T-helper 1 cell treated with Interleukin-12 subunit alpha and Interleukin-12 subunit beta and Interleukin-4 antibody, amounts not matched to agents 30 μg/mL and 1 μg/mL, for 36 hours (primary cell): Measurements from ENCODE around the gene FREM3.

Source experiments
- H3K27ac Mint-ChIP-seq: one replicate; pipeline ENCODE4 v1.8.0; 2021; ENCODE audit warnings: mild to moderate bottlenecking, mixed read lengths
- H3K27me3 Mint-ChIP-seq: one replicate; pipeline ENCODE4 v1.8.0; 2021; ENCODE audit warnings: low read depth, mixed read lengths
- H3K36me3 Mint-ChIP-seq: one replicate; pipeline ENCODE4 v1.8.0; 2021; ENCODE audit warnings: low read depth, mixed read lengths
- H3K4me1 Mint-ChIP-seq: one replicate; pipeline ENCODE4 v1.8.0; 2021; ENCODE audit warnings: low read depth, mixed read lengths
- H3K4me3 Mint-ChIP-seq: one replicate; pipeline ENCODE4 v1.8.0; 2021; ENCODE audit warnings: mild to moderate bottlenecking, moderate library complexity, mixed read lengths
- H3K9me3 Mint-ChIP-seq: one replicate; pipeline ENCODE4 v1.8.0; 2021; ENCODE audit warnings: mixed read lengths

FREM3 gene

DNA sequence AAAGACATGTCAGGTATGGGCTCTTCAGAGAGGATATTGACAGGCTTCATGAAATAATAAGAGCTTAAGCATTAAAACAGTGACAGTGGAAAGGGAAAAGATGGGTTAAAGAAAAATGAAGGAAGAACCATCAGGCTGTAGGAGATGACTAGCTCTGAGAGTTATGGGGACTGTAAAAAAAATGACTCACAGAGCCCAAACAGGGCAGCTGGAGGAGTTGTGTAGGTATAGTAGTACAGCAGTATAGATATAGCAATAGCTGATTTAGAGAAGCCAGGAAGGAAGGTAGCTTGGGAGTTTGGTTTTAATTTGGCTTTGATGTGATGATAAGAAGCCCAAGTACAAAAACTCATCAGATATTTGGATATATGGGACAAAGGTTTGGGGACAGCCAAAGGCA, 66.6 kb downstream of the FREM3 start:
- no peaks in the 10 kb centered on the region for H3K9me3 Mint-ChIP-seq
- no peak overlapping the region for H3K27ac Mint-ChIP-seq
- H3K4me3 Mint-ChIP-seq, result no peak overlapping the region
- no peaks in the 10 kb centered on the region for H3K27me3 Mint-ChIP-seq
- no peaks in the 10 kb centered on the region for H3K36me3 Mint-ChIP-seq
- H3K4me1 Mint-ChIP-seq, result no peaks in the 10 kb centered on the region

DNA sequence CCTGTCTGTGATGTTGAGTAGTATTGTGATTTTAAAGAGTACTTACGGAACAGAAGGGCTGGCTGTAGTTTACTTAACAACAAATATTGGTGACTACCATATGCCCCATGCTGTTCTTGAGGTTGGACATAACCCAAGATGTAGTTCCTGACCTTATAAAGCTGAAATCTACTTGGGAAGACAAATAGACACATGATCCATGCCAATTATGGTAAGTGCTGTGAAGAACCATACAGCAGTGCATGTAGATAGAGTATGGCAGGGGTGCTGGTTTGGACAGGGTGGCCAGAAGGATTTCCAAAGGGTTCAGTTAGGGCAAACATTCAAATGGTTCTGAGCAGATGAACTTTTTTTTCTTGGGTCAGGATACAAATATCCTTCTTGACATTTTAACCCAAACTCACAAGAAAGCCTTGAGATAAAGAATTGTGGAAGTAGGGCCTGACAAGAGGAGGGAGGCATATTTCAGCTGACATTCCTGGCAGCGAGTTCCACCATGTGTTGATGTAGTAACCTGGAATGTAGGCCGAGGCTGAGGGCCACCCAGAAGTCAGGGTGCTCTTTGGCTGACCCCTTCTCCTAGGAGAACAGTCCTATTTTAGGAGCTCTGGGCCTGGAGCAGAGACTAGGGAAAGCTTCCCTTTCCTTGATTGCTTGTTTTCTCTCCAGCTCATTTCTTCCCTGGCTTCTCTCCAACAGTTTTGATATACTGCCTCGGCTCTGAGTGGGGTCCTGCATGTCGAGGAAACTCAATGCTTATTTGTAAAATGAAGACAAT, 74.2 kb downstream of the FREM3 start:
- no peaks in the 10 kb centered on the region for H3K27me3 Mint-ChIP-seq
- H3K9me3 Mint-ChIP-seq, result no peaks in the 10 kb centered on the region
- H3K4me3 Mint-ChIP-seq, result no peak overlapping the region
- no peaks in the 10 kb centered on the region for H3K36me3 Mint-ChIP-seq
- no peaks in the 10 kb centered on the region for H3K4me1 Mint-ChIP-seq
- no peak overlapping the region for H3K27ac Mint-ChIP-seq

DNA sequence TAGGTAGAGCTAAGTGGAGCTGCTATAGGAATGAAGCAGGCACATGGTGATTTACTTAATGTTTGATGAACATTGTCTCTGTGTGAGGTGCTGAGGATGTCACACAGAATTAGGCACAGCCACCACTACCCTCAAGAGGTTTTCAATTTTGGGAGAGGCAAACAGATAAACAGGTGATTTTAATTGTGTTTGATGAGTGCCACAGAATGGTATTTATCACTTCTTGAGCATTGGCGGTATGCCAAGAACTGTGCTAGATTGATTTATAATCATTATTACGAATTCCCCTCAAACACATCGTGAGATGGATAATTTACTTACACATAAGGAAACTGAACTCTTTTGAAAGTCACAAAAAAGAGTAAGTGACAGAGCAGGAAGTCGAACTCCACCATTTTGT, 74.8 kb downstream of the FREM3 start:
- Mint-ChIP-seq H3K4me3 (no peak overlapping the region), H3K27ac (no peak overlapping the region), H3K9me3 (no peaks in the 10 kb centered on the region), H3K4me1 (no peaks in the 10 kb centered on the region), H3K36me3 (no peaks in the 10 kb centered on the region), H3K27me3 (no peaks in the 10 kb centered on the region)

DNA sequence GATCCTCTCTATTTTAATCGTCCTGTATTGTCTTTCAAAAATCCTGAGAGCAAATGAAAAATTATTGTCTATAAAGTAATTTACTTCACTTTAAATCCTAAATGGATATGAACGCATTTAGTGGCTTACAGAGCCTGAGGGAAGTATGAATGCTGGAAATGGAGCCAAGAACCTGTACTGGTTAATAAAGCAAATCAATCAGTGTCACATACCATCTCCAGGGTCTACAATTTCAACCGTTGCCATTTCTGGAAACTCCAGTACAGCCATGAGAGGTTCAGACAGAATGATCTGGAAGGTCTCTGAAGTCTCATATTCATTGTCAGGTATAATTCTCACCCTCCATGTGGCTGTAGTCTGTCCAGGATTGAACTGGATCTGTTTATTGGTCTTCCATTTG, 76.6 kb downstream of the FREM3 start:
- Mint-ChIP-seq H3K9me3 (no peaks in the 10 kb centered on the region), H3K4me1 (no peaks in the 10 kb centered on the region), H3K36me3 (no peaks in the 10 kb centered on the region), H3K27me3 (no peaks in the 10 kb centered on the region), H3K27ac (no peak overlapping the region), H3K4me3 (no peak overlapping the region)

DNA sequence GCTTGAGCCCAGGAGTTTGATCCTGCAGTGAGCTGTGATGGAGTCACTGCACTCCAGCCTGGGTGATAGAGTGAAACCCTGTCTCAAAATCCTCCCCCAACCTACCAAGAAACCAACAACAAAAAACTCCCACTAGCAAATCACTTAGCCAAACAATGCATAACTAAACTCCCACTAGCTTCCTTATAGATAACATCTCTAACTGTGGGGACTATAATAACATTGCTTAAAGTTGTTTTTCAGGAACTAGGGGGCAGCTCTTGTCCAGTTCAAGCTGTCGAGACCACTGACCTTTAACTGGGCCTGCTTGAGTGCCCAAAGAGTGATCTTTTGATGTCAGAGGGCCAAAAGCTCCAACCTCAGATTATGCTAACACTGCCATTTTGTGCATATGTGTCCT, 81.7 kb downstream of the FREM3 start:
- peaks cover 13% of the 10 kb centered on the region for H3K4me1 Mint-ChIP-seq
- H3K27ac Mint-ChIP-seq, result no peak overlapping the region
- H3K4me3 Mint-ChIP-seq, result no peak overlapping the region
- peaks cover 14% of the 10 kb centered on the region for H3K27me3 Mint-ChIP-seq
- peaks cover 4% of the 10 kb centered on the region for H3K9me3 Mint-ChIP-seq
- peaks cover 3% of the 10 kb centered on the region for H3K36me3 Mint-ChIP-seq

DNA sequence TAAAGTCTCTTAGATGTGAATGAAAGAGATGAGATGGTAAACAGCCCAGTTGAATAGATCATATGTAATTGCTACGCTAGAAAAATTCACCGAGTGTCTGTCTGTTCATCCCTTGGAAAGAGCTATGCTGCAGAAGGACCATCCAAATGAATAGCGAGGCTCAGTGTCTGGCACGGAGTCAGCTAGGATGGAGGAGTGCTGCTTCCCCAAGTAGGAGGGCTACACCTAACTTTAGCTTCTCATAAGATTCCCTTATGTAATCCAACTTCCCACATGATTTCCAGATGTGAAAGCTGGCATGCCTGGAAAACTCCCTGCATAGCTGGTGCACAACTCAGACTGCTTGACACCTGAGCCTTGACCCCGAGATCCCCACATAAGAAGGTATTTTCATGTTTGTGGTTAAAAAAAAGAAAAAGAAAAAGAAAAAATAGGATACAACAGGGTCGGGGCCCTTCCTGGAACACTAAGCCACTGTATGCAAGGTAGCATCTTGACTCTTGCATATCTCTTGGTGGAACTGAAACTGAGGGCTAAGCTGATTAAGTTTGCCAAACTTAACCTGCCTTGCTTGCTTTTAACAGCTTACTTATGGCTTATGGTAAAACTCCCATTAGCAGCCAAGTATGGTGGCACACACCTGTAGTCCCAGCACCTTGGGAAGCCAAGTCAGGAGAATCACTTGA, 82.3 kb downstream of the FREM3 start:
- H3K27ac Mint-ChIP-seq, result no peak overlapping the region

DNA sequence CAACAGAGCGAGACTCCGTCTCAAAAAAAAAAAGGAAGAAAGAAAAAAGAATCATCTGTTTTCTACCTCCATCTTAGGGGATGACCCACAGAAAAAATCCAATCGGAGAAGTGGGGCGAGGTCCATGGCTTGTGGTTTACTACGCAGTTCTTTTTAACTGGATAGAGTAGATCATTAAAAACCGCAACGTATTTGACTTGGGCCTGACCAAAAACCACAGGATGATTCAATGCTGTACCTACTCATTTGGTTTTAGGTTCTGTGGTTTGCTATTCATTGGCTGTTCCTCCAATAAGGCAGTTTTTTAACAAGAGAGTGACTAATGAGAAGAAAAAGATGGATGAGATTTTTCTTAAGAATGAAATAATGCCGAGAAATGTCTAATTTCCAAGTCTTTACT, 83.7 kb downstream of the FREM3 start:
- no peak overlapping the region for H3K4me3 Mint-ChIP-seq
- peaks cover 3% of the 10 kb centered on the region for H3K36me3 Mint-ChIP-seq
- H3K27ac Mint-ChIP-seq, result no peak overlapping the region
- peaks cover 4% of the 10 kb centered on the region for H3K9me3 Mint-ChIP-seq
- peaks cover 14% of the 10 kb centered on the region for H3K27me3 Mint-ChIP-seq
- H3K4me1 Mint-ChIP-seq, result peaks cover 13% of the 10 kb centered on the region

More for the DNA sequence above, 82.3 kb downstream of the FREM3 start:
- Mint-ChIP-seq H3K36me3 (peaks cover 3% of the 10 kb centered on the region), H3K4me1 (peaks cover 13% of the 10 kb centered on the region), H3K4me3 (no peak overlapping the region), H3K27me3 (peaks cover 14% of the 10 kb centered on the region), H3K9me3 (peaks cover 4% of the 10 kb centered on the region)

DNA sequence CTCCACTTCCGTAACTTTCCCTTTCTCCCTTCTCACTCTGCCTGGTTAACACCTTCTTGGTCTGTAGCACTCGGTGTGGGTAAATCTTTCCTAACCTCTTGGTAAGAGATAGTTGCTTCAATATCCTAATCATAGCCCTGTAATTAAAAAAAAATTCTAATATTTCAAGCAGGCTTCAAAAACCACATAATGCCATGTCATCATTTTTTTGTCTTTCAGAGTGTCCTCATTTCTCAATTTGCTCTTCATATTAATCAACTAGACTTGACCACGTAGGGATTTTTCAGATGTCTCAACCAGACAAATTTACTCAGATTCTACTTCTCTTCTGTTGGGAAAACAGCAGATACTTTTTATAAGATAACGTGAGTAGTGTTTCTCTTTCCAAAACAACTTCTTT, 91.0 kb downstream of the FREM3 start:
- H3K4me1 Mint-ChIP-seq, result no peaks in the 10 kb centered on the region
- no peak overlapping the region for H3K27ac Mint-ChIP-seq
- H3K9me3 Mint-ChIP-seq, result no peaks in the 10 kb centered on the region
- no peak overlapping the region for H3K4me3 Mint-ChIP-seq
- H3K36me3 Mint-ChIP-seq, result no peaks in the 10 kb centered on the region
- H3K27me3 Mint-ChIP-seq, result peaks cover 10% of the 10 kb centered on the region

DNA sequence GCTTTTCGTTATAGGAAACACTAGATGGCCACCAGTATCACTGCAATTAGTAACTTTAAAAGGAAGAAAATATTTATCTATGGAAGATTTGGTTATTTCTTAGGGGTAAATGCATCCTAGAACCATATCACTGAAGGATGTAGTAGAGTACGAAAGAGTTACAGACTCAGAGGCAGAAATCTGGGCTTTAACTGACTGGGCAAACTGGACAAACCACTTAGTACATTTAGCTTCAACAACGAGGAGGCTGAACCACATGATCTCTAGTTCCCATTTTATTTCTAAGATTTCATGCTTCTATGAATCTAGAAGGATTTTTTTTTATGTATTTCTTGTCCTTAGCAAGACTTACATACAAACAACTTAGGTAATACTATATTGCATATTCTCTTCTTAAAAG, 94.0 kb downstream of the FREM3 start:
- Mint-ChIP-seq H3K36me3 (no peaks in the 10 kb centered on the region), H3K27ac (no peak overlapping the region), H3K4me3 (no peak overlapping the region), H3K9me3 (no peaks in the 10 kb centered on the region), H3K27me3 (peaks cover 7% of the 10 kb centered on the region), H3K4me1 (no peaks in the 10 kb centered on the region)

DNA sequence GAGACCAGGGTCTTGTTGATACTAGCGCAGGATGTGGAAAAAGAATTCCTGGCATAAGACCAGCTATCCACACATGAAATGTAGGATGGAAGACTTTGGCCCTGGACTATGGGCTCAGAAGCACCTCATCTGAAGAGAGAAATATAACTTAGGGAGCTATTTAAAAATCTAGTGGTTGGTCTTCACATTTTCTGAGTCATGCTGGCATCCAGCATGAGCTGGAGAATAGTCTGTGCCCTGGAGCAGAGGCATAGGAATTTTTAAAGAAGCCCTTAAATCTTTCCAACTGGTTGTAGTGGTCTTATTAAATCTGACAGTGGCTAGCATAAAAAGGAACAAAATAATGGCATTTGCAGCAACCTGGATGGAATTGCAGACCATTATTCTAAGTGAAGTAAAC, 100.6 kb downstream of the FREM3 start:
- Mint-ChIP-seq H3K4me3 (no peak overlapping the region), H3K4me1 (no peaks in the 10 kb centered on the region), H3K27ac (no peak overlapping the region), H3K27me3 (no peaks in the 10 kb centered on the region), H3K36me3 (no peaks in the 10 kb centered on the region), H3K9me3 (no peaks in the 10 kb centered on the region)

DNA sequence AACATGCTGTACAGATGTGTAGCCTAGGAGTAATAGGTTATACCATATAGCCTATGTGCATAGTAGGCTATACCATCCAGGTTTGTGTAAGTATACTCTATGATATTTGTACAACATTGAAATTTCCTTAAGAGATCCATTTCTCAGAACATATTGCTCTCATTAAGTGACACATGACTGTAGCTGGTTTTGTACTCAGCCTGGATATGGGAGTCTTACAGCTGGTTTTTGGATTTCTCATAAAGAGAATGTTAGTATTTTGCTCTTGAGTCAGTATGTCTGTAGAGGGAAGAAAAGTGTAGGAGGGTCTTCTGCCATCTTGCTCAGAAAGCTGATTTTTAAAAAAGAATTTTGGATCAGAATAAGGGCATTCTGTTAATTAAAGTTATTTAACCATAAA, 101.7 kb downstream of the FREM3 start:
- peaks cover 3% of the 10 kb centered on the region for H3K9me3 Mint-ChIP-seq
- no peak overlapping the region for H3K4me3 Mint-ChIP-seq
- no peaks in the 10 kb centered on the region for H3K36me3 Mint-ChIP-seq
- no peaks in the 10 kb centered on the region for H3K4me1 Mint-ChIP-seq
- no peak overlapping the region for H3K27ac Mint-ChIP-seq
- no peaks in the 10 kb centered on the region for H3K27me3 Mint-ChIP-seq

DNA sequence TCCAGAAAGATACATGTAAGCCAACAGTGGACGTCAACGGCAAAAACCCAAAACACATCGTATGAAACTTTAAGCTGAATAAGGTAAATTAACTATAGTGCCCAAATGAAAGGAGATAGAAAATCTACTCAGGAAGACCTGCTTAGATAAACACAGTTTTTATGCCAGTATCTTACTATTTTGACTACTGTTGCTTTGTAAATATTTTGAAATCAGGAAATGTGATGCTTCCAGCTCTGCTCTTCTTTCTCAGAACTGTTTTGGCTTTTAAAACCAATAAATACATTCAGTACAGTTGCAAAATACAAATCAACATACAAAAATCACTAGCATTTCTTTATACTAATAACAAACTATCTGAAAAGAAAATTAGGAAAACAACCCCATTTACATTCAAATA, 103.2 kb downstream of the FREM3 start:
- Mint-ChIP-seq H3K36me3 (no peaks in the 10 kb centered on the region), H3K4me1 (no peaks in the 10 kb centered on the region), H3K27me3 (no peaks in the 10 kb centered on the region), H3K27ac (no peak overlapping the region), H3K9me3 (peaks cover 3% of the 10 kb centered on the region), H3K4me3 (no peak overlapping the region)

DNA sequence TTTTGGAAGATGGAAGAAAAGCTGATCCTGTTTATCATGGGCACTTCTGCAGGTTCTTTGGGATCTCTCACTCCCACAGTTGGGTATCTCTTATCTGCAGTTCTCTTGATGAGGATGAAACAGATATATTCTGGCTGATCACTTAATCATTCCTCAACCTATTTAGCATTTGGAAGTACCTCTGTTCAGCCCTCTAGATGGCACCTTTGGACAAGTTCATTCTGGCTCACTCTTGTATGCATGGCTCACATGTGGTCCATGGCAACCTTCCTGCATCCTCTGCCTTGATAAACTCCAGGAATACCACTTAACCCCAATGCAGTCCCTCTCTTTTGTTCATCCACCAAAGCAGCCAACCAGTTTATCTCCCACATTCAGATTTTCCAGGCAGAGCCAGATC, 112.8 kb downstream of the FREM3 start:
- no peaks in the 10 kb centered on the region for H3K4me1 Mint-ChIP-seq
- no peak overlapping the region for H3K27ac Mint-ChIP-seq
- H3K4me3 Mint-ChIP-seq, result no peak overlapping the region
- H3K9me3 Mint-ChIP-seq, result peaks cover 12% of the 10 kb centered on the region
- H3K36me3 Mint-ChIP-seq, result no peaks in the 10 kb centered on the region
- H3K27me3 Mint-ChIP-seq, result no peaks in the 10 kb centered on the region

DNA sequence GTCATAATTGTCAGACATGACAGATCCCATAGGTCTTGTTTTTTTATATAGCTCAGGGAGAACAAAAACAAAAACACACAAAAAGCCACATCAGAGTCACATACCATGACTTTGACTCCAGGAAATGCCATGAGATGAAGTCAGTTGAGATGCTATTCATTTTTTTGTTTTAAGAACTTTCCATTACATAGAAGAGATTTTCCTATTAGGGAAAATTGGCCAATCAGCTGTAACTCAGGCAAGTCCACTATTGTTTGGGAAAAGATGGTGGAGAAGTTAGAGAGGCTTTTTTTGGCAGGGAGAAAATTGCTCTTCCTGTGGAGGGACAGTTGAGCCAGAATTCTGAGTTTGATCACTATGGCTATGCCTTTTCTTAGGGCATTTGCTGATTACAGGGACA, 114.4 kb downstream of the FREM3 start:
- Mint-ChIP-seq H3K36me3 (no peaks in the 10 kb centered on the region), H3K4me1 (no peaks in the 10 kb centered on the region), H3K9me3 (peaks cover 17% of the 10 kb centered on the region), H3K27ac (no peak overlapping the region), H3K4me3 (no peak overlapping the region), H3K27me3 (no peaks in the 10 kb centered on the region)

DNA sequence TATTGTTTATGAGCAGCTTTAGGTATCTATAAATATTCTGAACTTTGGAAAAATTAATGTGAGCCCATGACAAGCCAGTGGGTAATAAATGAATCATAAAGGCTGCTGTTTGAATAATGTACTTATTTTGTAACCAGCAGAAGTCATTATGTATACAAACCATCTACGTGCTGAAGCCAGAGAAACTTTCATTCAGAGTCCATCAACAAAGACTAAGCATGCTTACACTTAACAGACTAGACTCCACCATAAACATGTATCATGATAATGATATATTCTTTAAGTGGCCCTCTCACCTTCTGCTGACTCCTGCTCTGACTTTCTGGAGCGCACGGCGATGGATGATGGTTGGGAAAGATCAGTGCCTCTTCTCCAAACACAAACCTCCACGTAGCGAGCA, 114.9 kb downstream of the FREM3 start:
- no peak overlapping the region for H3K4me3 Mint-ChIP-seq
- no peaks in the 10 kb centered on the region for H3K27me3 Mint-ChIP-seq
- no peaks in the 10 kb centered on the region for H3K36me3 Mint-ChIP-seq
- H3K9me3 Mint-ChIP-seq, result peaks cover 17% of the 10 kb centered on the region
- no peak overlapping the region for H3K27ac Mint-ChIP-seq
- no peaks in the 10 kb centered on the region for H3K4me1 Mint-ChIP-seq
